Hematopoietic multipotent progenitor cell treated with erythropoietin and hydrocortisone succinate and interleukin-3 and kit ligand, for 17 days (in vitro differentiated cells): Measurements from ENCODE around the gene TMEM150C.

ENCODE experiments used
- DNase-seq: peaks from one replicate; pipeline ENCODE4 v3.0.0-alpha.2; 2015; ENCODE audit warnings: low spot score

TMEM150C gene

DNA sequence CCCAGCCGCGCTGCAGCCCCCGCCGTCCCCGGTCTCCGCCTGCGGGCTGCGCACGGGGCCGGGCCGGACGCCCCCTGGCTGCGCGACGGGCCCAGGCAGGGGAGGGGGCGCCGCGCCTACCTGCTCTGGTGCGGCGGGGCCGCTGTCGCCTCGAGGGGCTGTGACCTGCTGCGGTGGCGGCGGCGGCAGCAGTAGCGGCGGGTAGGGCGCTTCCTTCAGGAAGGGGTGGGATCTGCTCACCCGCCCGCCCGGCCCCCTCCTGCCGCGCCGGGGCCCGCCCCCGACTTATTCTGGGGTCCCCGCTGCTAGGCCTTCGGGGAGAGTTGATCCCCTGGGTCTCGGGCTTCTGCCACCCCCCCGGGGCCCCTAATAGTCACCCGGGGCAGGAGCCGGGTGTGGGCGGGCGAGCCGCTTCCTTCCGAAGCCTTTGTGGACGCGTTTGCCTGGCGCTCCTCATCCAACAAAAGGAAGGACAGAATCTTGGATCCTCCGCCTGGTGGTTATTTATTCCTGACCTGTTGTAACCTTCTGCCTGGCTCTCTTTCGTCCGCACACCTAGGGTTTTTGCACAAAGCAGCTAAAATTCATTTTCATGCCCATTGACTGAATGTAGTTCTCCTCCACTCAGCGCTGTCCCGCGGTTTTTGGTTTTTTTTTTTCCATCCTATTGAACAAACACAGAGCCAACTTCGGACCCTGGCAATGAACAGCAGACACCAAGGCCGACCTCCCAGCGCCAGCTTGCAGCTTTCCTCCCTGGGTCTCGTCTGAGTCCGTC lies at the start of gene TMEM150C:
Gene TMEM150C, minus strand, starts transcription at position 203 of the 778 bp plus-strand sequence. CDS start 57,331 bp downstream, outside the sequence.
- no peak for DNase-seq

DNA sequence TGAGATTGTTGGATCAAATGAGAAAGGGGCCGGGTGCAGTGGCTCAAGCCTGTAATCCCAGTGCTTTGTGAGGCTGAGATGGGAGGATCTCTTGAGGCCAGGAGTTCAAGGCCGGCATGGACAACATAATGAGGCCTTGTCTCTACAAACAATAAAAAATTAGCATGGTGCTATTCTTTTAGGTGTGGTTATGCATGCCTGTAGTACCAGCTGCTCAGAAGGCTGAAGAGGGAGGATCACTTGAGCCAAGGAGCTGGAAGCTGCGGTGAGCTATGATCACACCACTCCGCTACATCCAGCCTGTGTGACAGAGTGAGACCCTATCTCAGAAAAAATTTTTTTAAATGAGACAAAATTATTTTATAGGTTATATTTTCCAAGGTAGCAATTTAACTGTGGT lies 49.7 kb upstream of the TMEM150C start:
- DNase-seq: no peak

- no peak for DNase-seq
These were observed 48.3 kb upstream of the TMEM150C start for GRCh38 chr4:82610041-82610440.

DNA sequence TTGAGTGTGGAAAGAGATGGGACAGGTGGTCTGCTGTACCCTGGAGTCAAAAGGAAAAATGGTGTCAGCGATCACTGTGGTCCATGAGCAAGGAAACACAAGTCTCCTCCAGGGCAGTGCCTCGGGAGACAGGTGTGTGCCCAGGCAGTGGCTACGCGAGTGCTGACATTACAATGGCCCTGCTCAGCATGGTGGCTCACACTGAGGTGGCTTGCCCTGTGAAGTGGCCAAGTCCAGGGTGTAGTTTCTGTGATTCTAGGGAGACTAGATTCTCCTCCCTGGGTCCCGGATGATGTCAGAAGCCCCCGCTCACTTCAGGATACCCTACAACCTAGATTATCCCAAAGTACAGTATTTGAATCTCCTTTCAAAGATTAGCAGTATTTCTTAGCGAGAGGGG lies 44.8 kb upstream of the TMEM150C start:
- no peak for DNase-seq

DNA sequence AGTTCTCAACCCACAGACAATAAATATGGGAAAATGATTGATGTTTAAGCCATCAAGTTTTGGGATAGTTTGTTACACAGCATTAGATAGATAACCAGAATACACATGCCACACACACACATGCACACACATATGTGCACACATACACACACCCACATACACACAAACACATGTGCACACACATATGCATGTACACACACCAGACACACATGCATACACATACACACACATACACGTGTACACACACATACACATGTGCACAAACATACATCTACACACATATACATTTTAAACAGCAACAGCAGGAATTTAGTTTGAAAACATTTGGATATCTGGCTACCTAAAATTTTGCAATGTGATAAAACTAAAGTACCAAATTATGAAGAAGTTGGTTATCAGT lies 42.7 kb upstream of the TMEM150C start:
- no peak for DNase-seq

DNA sequence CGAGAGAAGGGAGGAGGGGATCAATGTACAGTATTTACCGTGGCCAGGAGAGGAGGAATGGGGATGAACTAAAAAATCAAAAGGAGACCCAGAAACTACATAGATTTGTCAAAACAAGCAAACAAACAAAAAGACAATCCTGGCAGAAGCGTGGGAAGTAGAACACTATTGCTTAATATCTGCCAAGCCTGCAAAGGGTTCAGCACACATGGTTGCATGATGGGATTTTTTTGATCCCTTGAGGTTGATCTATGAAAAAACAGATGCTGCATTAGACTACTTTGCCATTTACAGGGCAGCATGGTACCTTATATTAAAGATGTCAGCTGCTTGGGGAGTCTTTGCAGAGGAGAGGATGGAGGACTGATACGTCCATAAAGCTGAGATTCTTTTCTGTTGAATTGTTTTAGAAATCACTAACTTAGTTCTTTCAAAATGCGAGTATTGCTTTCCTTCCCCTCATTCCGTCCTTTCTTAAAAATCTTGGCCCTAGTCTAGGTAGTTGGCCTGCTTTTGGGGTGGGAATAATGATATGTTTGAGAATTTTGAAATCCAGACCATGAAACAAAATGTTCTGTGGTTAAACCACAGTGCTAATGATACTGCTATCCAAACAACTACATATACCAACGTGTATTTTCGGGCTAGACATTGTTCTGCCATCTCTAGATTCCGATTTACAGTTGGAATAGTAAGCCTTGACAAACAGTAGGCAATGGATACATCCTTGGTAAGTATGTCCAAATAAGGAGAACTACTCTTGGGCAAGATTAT lies 39.6 kb upstream of the TMEM150C start:
- no peak for DNase-seq

DNA sequence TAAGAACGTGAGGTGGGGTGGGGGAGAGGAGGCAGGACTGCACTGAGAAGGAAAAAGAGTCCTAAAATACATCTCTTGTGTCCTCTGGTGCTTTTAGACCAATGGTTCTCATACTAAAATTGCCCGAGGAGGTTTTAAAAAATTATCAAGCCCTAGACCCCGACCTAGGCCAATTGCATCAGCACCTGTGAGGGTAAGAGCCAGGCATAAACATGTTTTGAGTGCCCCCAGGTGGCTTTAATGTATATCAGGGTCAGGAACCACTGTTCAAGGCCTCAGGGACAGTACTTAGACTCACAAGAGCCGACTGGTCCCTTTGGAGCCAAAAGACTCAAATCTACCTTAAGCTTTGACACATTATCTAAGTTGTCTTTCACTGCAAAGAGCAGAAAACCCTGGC lies 37.5 kb upstream of the TMEM150C start:
- DNase-seq: no peak

DNA sequence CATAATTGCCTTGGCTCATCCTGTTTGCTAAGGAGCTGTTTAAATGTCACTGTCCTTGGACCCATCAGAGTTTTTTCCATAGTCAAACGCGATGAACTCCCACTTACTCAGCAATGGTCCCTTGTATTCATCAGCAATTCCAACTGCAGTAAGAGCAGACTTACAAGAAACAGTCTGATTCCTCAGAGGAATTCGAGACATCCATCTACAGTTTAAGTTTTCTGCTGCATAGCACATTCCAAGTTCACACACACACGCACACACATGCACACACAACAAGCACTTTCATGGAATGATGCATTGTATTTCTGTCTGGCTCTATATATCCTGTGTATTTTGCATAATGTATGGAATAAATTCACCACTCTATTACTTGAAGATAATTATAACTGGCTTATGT lies 32.7 kb upstream of the TMEM150C start:
- DNase-seq: no peak

DNA sequence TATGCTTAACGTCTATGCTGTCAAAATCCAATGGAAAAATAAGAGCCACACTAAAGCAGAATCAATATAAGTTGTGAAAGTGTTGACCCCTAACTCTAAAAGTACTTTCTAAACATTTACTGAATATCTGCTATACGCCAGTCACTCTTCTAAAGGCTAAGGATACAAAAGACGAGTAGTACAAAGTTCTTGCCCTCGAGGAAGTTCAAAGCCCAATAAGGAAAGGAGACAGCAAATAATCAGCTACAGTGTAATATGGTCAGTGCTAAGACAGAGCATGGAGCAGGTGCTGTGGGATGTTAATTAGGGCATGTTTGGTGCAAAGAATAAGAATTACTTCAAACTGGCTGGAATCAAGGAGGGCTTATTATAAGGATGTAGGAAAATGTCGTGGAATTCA lies 31.6 kb upstream of the TMEM150C start:
- DNase-seq: no peak

GRCh38 chr4:82592639-82593038 lies 30.9 kb upstream of the TMEM150C start:
- no peak for DNase-seq

- DNase-seq: no peak
These were observed 29.8 kb upstream of the TMEM150C start for GRCh38 chr4:82591592-82591991.

DNA sequence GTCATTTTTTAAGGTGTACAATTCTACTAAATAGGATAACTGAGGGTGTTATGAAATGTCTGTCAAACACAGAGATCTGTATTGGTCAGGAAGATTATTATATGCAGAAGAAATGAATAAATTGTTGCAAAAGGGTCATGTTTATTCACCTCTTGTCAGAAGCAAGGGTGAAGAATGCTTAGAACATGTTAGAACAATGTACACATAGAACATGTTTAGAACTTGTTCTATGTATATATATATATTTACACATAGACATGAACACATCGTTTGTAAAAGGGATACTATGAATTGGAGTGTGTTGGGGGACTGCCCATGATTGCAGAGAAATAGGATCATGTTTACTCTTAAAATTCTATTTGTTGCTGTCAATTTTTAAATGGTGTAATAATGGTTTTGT lies 28.0 kb upstream of the TMEM150C start:
- DNase-seq: no peak

GRCh38 chr4:82588771-82589270 lies 27.0 kb upstream of the TMEM150C start:
- no peak for DNase-seq

DNA sequence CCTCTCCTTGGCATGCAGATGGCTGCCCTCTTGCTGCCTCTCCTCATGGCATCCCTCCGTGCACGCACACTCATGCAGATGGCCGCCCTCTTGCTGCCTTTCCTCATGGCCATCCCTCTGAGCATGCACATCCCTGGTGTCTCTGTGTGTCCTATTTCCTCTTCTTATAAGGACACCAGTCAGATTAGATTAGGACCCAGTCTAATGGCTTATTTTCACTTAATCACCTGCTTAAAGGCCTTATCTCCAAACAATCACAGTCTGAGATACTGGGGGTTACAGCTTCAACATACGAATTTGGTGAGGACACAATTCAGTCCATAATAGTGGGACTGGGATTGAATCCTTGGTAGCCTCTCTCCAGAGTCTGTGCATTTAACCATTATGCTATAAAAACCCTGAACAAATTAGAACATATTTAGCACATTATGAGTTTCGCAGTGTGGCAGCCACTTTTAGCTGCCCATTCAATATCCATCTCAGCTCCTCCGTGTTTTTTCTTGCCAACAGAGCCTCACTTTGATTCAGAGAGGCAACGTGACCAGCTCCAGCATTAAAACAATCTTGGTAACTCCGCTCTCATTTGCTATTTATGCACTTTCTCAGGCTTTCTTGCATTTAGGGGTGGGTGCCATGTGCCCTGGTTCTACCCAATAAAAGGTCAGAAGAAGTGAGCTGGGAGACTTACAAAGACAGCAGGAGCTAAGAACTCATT lies 26.2 kb upstream of the TMEM150C start:
- no peak for DNase-seq

DNA sequence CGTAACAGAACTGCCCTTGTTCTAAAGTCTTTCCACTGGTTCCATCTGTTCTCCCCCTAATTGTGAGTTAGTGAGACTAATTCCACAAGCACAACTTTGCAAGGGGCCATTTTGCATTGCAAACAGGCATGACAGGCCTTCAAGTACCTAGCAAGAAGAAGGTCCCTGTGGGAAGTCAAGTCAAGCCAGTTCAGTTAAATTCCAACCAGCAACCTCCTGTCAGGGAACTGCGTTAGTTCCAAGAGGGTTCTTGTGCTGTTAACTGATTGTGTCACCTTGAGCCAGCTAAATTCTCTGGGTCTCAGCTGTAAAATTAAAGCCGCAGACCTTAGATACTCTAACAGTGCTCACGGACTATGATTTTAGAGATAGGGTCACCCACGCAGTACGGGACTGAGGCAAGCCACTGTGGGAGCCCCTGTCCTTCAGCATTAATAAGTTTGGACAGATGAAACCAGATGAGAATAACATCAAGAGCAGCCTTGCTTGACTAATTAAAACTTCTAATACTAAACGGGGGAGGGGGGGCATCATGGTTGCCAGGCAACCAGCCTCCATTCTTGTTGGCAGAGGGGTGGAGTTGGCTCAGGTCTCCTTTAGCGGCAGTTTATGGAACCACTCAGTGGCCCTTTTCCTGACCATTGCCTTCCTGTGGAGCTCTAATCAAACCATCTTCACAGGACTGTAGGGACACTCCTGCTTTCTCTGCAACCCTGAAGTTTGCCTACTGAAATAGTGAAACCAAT lies 24.1 kb upstream of the TMEM150C start:
- DNase-seq: no peak

- DNase-seq: no peak
These were observed 23.1 kb upstream of the TMEM150C start for GRCh38 chr4:82584931-82585330.

GRCh38 chr4:82583897-82584587 lies 22.3 kb upstream of the TMEM150C start:
- DNase-seq: no peak

DNA sequence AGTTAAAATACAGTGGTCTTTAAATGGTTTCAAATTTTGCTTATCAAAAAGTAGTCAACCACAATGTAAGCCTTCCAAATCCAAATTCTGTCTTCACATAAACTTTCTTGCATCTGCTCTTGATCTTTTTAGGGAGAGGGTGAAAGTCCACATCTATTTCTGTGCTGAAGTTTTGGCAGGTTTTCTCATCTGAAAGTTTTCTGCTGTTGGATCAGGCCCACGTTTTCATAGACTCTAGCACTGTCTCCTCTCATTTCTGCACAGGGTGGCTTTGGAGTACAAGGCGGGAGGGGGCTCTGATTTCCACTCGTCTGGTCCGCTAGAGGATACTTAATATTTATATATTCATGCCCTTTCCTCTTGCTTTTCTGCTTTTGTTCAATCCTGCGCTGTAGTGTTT lies 18.1 kb upstream of the TMEM150C start:
- DNase-seq: no peak

GRCh38 chr4:82578935-82579334 lies 17.1 kb upstream of the TMEM150C start:
- DNase-seq: no peak

DNA sequence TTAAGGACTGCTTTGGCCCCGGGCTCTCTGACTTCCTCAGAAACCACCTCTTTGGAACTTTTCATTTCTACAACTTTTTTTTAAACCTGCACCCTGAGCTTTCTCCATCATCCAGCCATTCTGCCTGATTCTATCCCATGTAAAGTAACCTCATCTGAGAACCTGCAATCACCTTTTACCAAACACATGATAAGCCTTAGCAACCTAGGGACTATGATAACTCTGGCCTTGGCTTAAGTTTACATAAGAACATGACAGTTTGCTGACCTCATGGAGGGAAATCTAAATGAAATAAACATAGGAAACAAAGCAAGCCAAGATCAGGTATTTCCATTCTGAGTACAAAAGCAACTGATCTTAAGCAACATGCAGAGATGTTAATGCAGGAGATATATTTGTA lies 15.7 kb upstream of the TMEM150C start:
- DNase-seq: no peak

DNA sequence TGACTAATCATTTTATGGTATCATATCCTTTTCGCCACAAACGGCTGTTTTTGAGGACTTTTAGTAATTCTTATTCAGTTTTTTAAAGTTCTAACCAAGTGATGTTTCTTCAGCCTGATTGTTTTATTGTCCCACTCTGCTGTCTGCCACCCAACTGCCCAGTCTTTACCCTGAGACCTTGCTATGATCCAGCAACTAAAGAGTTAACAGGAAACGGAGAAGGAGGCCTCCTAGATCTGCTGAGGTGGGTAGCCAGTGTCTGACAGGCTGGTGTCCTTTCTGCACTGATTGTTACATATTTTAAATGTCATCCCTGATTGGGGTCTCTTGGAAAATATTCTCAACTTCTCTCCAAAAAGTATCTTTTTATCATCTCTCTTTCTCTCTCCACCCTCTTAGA lies 7.9 kb upstream of the TMEM150C start:
- DNase-seq: no peak
